ENCODE results near the gene RMND5B.

RMND5B gene

DNA sequence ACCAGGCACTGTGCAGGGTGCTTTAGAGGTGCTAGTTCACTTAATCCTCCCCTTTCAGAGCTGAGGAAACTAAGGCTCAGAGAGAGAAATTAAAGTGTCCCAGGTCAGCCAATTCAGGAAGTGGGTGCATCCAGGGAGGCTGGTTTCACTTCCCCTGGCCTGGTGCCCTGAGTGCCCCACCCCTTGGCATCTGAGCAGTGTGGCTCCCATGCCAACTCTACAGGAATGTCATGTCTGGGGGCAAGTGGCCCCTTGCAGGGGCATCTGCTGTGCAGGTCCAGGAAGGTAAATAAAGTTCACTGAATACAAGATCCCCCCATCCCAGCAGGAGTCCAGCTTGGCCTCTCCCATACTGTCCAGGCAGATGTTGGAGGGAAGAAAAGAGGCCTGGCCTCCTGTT, 21.8 kb upstream of the RMND5B start:
- Histone ChIP-seq H3K27ac (ENCODE audit: low read depth, low read length) (no peak overlapping the region), H2BK5ac (ENCODE audit: low read depth, low read length, poor library complexity) (no peak overlapping the region), H4K12ac (ENCODE audit: low read depth, low read length) (no peak overlapping the region), H3K18ac (ENCODE audit: low read length) (no peak overlapping the region), H3K4me1 (ENCODE audit: control insufficient read depth in 1 of 2, insufficient read depth in 2 of 2, low read length in 2 of 2) (peaks cover 12 to 16% of the 10 kb centered on the region in 2 experiments), H3K36me3 (ENCODE audit: control insufficient read depth in 1 of 2, insufficient read depth in 2 of 2, low read length in 2 of 2) (no peaks in the 10 kb centered on the region), H2BK12ac (ENCODE audit: low read length) (no peak overlapping the region), H3K4me2 (ENCODE audit: low read length) (no peak overlapping the region), H3K79me2 (ENCODE audit: control insufficient read depth, insufficient read depth, low read length, poor library complexity) (peaks cover 5% of the 10 kb centered on the region), H3K9ac (ENCODE audit: low read length) (no peak overlapping the region), H4K91ac (ENCODE audit: low read depth, low read length) (no peak overlapping the region), H3K27me3 (ENCODE audit: insufficient read depth, low read length) (no peaks in the 10 kb centered on the region), H2AFZ (ENCODE audit: insufficient read depth, low read length, poor library complexity) (no peak overlapping the region), H2AK5ac (ENCODE audit: low read length) (no peak overlapping the region), H3K9me3 (ENCODE audit: insufficient read depth, low read depth, low read length) (no peaks in the 10 kb centered on the region), H4K8ac (ENCODE audit: low read depth, low read length) (no peak overlapping the region), H2BK120ac (ENCODE audit: insufficient read depth, low read length, poor library complexity) (no peak overlapping the region), H3K23ac (ENCODE audit: low read length) (no peak overlapping the region), H3K4me3 (ENCODE audit: low read depth, low read length) (no peak overlapping the region), H3K14ac (ENCODE audit: low read length) (no peak overlapping the region), H3K4ac (ENCODE audit: low read depth, low read length) (no peak overlapping the region), H3K79me1 (ENCODE audit: low read length) (peaks cover 8% of the 10 kb centered on the region)
- DNase-seq, result no peak

DNA sequence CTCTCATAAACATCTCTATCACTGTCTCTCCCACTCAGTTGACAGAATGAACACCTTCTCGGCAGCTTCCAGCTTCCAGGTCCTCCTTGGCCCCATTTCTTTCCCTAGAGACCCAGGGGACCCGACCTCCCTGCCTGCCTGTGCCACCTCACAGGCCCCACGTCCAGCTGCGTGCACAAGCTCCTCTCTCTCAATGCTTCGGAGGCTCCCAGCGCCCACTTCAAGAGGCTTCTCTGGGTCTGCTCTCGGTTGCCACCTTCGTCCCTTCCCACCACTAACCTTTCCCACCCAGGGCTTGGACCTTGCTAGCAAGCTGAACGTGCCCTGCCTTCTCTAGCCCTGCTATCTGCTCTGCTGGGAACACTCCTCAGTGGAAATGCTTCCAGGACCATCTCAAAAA, 20.3 kb upstream of the RMND5B start:
- H3K4me1 ChIP-seq (ENCODE audit: control insufficient read depth in 1 of 2, insufficient read depth in 2 of 2, low read length in 2 of 2), result peaks cover 24 to 31% of the 10 kb centered on the region in 2 experiments
- peaks cover 5% of the 10 kb centered on the region for H3K79me2 ChIP-seq (ENCODE audit: control insufficient read depth, insufficient read depth, low read length, poor library complexity)
- H3K18ac ChIP-seq (ENCODE audit: low read length), result no peak overlapping the region
- no peak overlapping the region for H3K4ac ChIP-seq (ENCODE audit: low read depth, low read length)
- no peaks in the 10 kb centered on the region for H3K36me3 ChIP-seq (ENCODE audit: control insufficient read depth in 1 of 2, insufficient read depth in 2 of 2, low read length in 2 of 2)
- H3K9me3 ChIP-seq (ENCODE audit: insufficient read depth, low read depth, low read length), result no peaks in the 10 kb centered on the region
- H3K4me3 ChIP-seq (ENCODE audit: low read depth, low read length), result no peak overlapping the region
- no peak overlapping the region for H2AFZ ChIP-seq (ENCODE audit: insufficient read depth, low read length, poor library complexity)
- H2AK5ac ChIP-seq (ENCODE audit: low read length), result no peak overlapping the region
- no peak overlapping the region for H4K91ac ChIP-seq (ENCODE audit: low read depth, low read length)
- H4K8ac ChIP-seq (ENCODE audit: low read depth, low read length), result no peak overlapping the region
- no peak overlapping the region for H2BK5ac ChIP-seq (ENCODE audit: low read depth, low read length, poor library complexity)
- no peak overlapping the region for H3K14ac ChIP-seq (ENCODE audit: low read length)
- no peak overlapping the region for H4K12ac ChIP-seq (ENCODE audit: low read depth, low read length)
- peaks cover 12% of the 10 kb centered on the region for H3K79me1 ChIP-seq (ENCODE audit: low read length)
- no peak overlapping the region for H3K4me2 ChIP-seq (ENCODE audit: low read length)
- no peak overlapping the region for H3K9ac ChIP-seq (ENCODE audit: low read length)
- WGBS (ENCODE audit: extremely low coverage, insufficient coverage, insufficient read length), result no CpG with 5 or more reads among the region's 9 CpGs
- H2BK12ac ChIP-seq (ENCODE audit: low read length), result no peak overlapping the region
- no peak overlapping the region for H2BK120ac ChIP-seq (ENCODE audit: insufficient read depth, low read length, poor library complexity)
- H3K27ac ChIP-seq (ENCODE audit: low read depth, low read length), result no peak overlapping the region
- H3K23ac ChIP-seq (ENCODE audit: low read length), result no peak overlapping the region
- no peaks in the 10 kb centered on the region for H3K27me3 ChIP-seq (ENCODE audit: insufficient read depth, low read length)
- DNase-seq, result no peak

DNA sequence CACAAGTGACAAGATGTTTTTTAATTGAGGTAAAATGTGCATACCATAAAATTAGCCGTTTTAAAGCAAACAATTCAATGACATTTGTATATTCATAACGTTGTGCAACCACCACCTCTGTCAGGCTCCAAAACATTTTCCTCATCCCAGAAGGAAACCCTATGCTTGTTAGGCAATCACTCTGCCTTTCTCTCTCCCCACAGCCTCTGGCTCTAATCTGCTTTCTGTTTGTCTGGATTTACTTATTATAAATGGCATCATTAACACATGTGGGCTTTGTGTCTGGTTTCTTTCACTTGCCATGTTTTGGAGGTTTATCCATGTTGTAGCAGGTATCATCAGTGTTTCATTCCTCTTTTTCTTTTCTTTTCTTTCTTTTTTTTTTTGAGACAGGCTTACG, 18.9 kb upstream of the RMND5B start:
- peaks cover 2% of the 10 kb centered on the region for H3K9me3 ChIP-seq (ENCODE audit: insufficient read depth, low read depth, low read length)
- no peak overlapping the region for H3K18ac ChIP-seq (ENCODE audit: low read length)
- no peak overlapping the region for H2BK120ac ChIP-seq (ENCODE audit: insufficient read depth, low read length, poor library complexity)
- H2AFZ ChIP-seq (ENCODE audit: insufficient read depth, low read length, poor library complexity), result no peak overlapping the region
- no peak overlapping the region for H3K4me3 ChIP-seq (ENCODE audit: low read depth, low read length)
- no peaks in the 10 kb centered on the region for H3K27me3 ChIP-seq (ENCODE audit: insufficient read depth, low read length)
- WGBS (ENCODE audit: extremely low coverage, insufficient coverage, insufficient read length), result no CpG with 5 or more reads among the region's 3 CpGs
- no peak overlapping the region for H3K4me2 ChIP-seq (ENCODE audit: low read length)
- no peak overlapping the region for H3K23ac ChIP-seq (ENCODE audit: low read length)
- no peak overlapping the region for H4K91ac ChIP-seq (ENCODE audit: low read depth, low read length)
- no peak overlapping the region for H3K9ac ChIP-seq (ENCODE audit: low read length)
- no peak overlapping the region for H2BK5ac ChIP-seq (ENCODE audit: low read depth, low read length, poor library complexity)
- H4K8ac ChIP-seq (ENCODE audit: low read depth, low read length), result no peak overlapping the region
- H2AK5ac ChIP-seq (ENCODE audit: low read length), result no peak overlapping the region
- no peaks in the 10 kb centered on the region for H3K36me3 ChIP-seq (ENCODE audit: control insufficient read depth in 1 of 2, insufficient read depth in 2 of 2, low read length in 2 of 2)
- H3K27ac ChIP-seq (ENCODE audit: low read depth, low read length), result no peak overlapping the region
- peaks cover 5% of the 10 kb centered on the region for H3K79me2 ChIP-seq (ENCODE audit: control insufficient read depth, insufficient read depth, low read length, poor library complexity)
- peak in 1 of 2 donors; percentile 64 for DNase-seq
- no peak overlapping the region for H4K12ac ChIP-seq (ENCODE audit: low read depth, low read length)
- no peak overlapping the region for H2BK12ac ChIP-seq (ENCODE audit: low read length)
- peaks cover 12% of the 10 kb centered on the region for H3K79me1 ChIP-seq (ENCODE audit: low read length)
- peaks cover 34 to 42% of the 10 kb centered on the region in 2 experiments for H3K4me1 ChIP-seq (ENCODE audit: control insufficient read depth in 1 of 2, insufficient read depth in 2 of 2, low read length in 2 of 2)
- H3K14ac ChIP-seq (ENCODE audit: low read length), result no peak overlapping the region
- H3K4ac ChIP-seq (ENCODE audit: low read depth, low read length), result no peak overlapping the region

DNA sequence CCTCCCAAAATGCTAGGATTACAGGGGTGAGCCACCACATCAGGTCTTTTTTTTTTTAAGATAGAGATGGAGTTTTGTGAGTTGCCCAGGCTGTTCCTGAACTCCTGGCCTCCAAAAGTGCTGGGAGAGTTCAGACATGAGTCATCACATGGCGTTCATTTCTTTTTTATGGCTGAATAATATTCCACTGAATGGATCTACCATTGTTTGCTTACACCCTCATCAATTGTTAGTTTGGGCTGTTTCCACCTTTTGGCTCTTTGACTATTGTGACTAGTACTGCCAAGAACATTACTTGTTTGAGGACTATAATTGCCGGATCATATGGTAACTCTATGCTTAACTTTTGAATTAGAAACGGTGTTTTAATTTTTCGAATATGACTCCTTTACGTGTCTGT, 18.3 kb upstream of the RMND5B start:
- H3K27ac ChIP-seq (ENCODE audit: low read depth, low read length), result no peak overlapping the region
- no peak overlapping the region for H2BK12ac ChIP-seq (ENCODE audit: low read length)
- no peak overlapping the region for H2AK5ac ChIP-seq (ENCODE audit: low read length)
- peak in 1 of 2 donors; percentile 74 for DNase-seq
- H3K36me3 ChIP-seq (ENCODE audit: control insufficient read depth in 1 of 2, insufficient read depth in 2 of 2, low read length in 2 of 2), result no peaks in the 10 kb centered on the region
- no peak overlapping the region for H2AFZ ChIP-seq (ENCODE audit: insufficient read depth, low read length, poor library complexity)
- no peak overlapping the region for H4K12ac ChIP-seq (ENCODE audit: low read depth, low read length)
- H2BK5ac ChIP-seq (ENCODE audit: low read depth, low read length, poor library complexity), result no peak overlapping the region
- H3K4me3 ChIP-seq (ENCODE audit: low read depth, low read length), result no peak overlapping the region
- no peak overlapping the region for H3K23ac ChIP-seq (ENCODE audit: low read length)
- H4K91ac ChIP-seq (ENCODE audit: low read depth, low read length), result no peak overlapping the region
- H3K9ac ChIP-seq (ENCODE audit: low read length), result no peak overlapping the region
- H3K79me2 ChIP-seq (ENCODE audit: control insufficient read depth, insufficient read depth, low read length, poor library complexity), result peaks cover 5% of the 10 kb centered on the region
- H3K27me3 ChIP-seq (ENCODE audit: insufficient read depth, low read length), result no peaks in the 10 kb centered on the region
- no CpG with 5 or more reads among the region's 5 CpGs for WGBS (ENCODE audit: extremely low coverage, insufficient coverage, insufficient read length)
- H4K8ac ChIP-seq (ENCODE audit: low read depth, low read length), result no peak overlapping the region
- no peak overlapping the region for H3K14ac ChIP-seq (ENCODE audit: low read length)
- no peak overlapping the region for H3K4me2 ChIP-seq (ENCODE audit: low read length)
- H3K4ac ChIP-seq (ENCODE audit: low read depth, low read length), result no peak overlapping the region
- H3K18ac ChIP-seq (ENCODE audit: low read length), result no peak overlapping the region
- H3K79me1 ChIP-seq (ENCODE audit: low read length), result peaks cover 12% of the 10 kb centered on the region
- peaks cover 2% of the 10 kb centered on the region for H3K9me3 ChIP-seq (ENCODE audit: insufficient read depth, low read depth, low read length)
- no peak overlapping the region for H2BK120ac ChIP-seq (ENCODE audit: insufficient read depth, low read length, poor library complexity)
- peaks cover 32 to 42% of the 10 kb centered on the region in 2 experiments for H3K4me1 ChIP-seq (ENCODE audit: control insufficient read depth in 1 of 2, insufficient read depth in 2 of 2, low read length in 2 of 2)

Measured in trophoblast cell (in vitro differentiated cells and primary cell).